Trophoblast cell (in vitro differentiated cells and primary cell): ENCODE measurements around the gene SNX6.
"Not testable (repeated sequence)": the region's sequence is repeated elsewhere in the genome, so short reads cannot be mapped to it uniquely, and the experiment has no call there.

Source experiments
- DNase-seq, 2 donors: peaks; one replicate each; pipeline ENCODE4 v3.0.0-alpha.2; 2016
- H2AFZ ChIP-seq: 2 replicates; pipeline ENCODE4 v1.6.1; 2013; ENCODE audit warnings: low read length, moderate library complexity, mild to moderate bottlenecking; ENCODE audit not compliant: insufficient read depth, poor library complexity
- H2AK5ac ChIP-seq: 2 replicates; pipeline ENCODE4 v1.6.1; 2013; ENCODE audit warnings: mild to moderate bottlenecking, low read length
- H2BK120ac ChIP-seq: 2 replicates; pipeline ENCODE4 v1.6.1; 2013; ENCODE audit warnings: low read length, mild to moderate bottlenecking, moderate library complexity; ENCODE audit not compliant: insufficient read depth, poor library complexity
- H2BK12ac ChIP-seq: 2 replicates; pipeline ENCODE4 v1.6.1; 2013; ENCODE audit warnings: mild to moderate bottlenecking, low read length, moderate library complexity
- H2BK5ac ChIP-seq: 2 replicates; pipeline ENCODE4 v1.6.1; 2013; ENCODE audit warnings: low read length, low read depth, moderate library complexity, mild to moderate bottlenecking; ENCODE audit not compliant: poor library complexity
- H3K14ac ChIP-seq: 2 replicates; pipeline ENCODE4 v1.6.1; 2013; ENCODE audit warnings: mild to moderate bottlenecking, low read length
- H3K18ac ChIP-seq: 2 replicates; pipeline ENCODE4 v1.6.1; 2013; ENCODE audit warnings: mild to moderate bottlenecking, low read length
- H3K23ac ChIP-seq: 2 replicates; pipeline ENCODE4 v1.6.1; 2013; ENCODE audit warnings: low read length
- H3K27ac ChIP-seq: 2 replicates; pipeline ENCODE4 v1.5.1; 2013; ENCODE audit warnings: low read depth, mild to moderate bottlenecking, inconsistent platforms, low read length, moderate library complexity
- H3K27me3 ChIP-seq: 2 replicates; pipeline ENCODE4 v1.6.1; 2013; ENCODE audit warnings: inconsistent platforms, mild to moderate bottlenecking, low read length, moderate library complexity; ENCODE audit not compliant: insufficient read depth
- H3K36me3 ChIP-seq, 2 experiments: 1 replicate in 1 of 2; 2 replicates in 1 of 2; pipeline ENCODE4 v1.6.1; 2013; ENCODE audit warnings: low read length in 2 of 2, mild to moderate bottlenecking in 2 of 2, moderate library complexity in 1 of 2; ENCODE audit not compliant: insufficient read depth in 2 of 2, control insufficient read depth in 1 of 2
- H3K4ac ChIP-seq: 2 replicates; pipeline ENCODE4 v1.6.1; 2013; ENCODE audit warnings: low read depth, mild to moderate bottlenecking, low read length, moderate library complexity
- H3K4me1 ChIP-seq, 2 experiments: 1 replicate in 1 of 2; 2 replicates in 1 of 2; pipeline ENCODE4 v1.6.1; 2013; ENCODE audit warnings: low read length in 2 of 2, mild to moderate bottlenecking in 2 of 2, moderate library complexity in 1 of 2; ENCODE audit not compliant: insufficient read depth in 2 of 2, control insufficient read depth in 1 of 2
- H3K4me2 ChIP-seq: 2 replicates; pipeline ENCODE4 v1.6.1; 2013; ENCODE audit warnings: inconsistent platforms, mild to moderate bottlenecking, low read length, moderate library complexity
- H3K4me3 ChIP-seq: 2 replicates; pipeline ENCODE4 v1.5.1; 2013; ENCODE audit warnings: mild to moderate bottlenecking, low read depth, low read length, inconsistent platforms
- H3K79me1 ChIP-seq: one replicate; pipeline ENCODE4 v1.6.1; 2013; ENCODE audit warnings: low read length
- H3K79me2 ChIP-seq: 2 replicates; pipeline ENCODE4 v1.6.1; 2013; ENCODE audit warnings: low read length, mild to moderate bottlenecking; ENCODE audit not compliant: control insufficient read depth, insufficient read depth, poor library complexity
- H3K9ac ChIP-seq: 2 replicates; pipeline ENCODE4 v1.6.1; 2013; ENCODE audit warnings: mild to moderate bottlenecking, low read length
- H3K9me3 ChIP-seq: 2 replicates; pipeline ENCODE4 v1.6.1; 2013; ENCODE audit warnings: low read depth, mild to moderate bottlenecking, control low read depth, inconsistent platforms, low read length; ENCODE audit not compliant: insufficient read depth
- H4K12ac ChIP-seq: 2 replicates; pipeline ENCODE4 v1.6.1; 2013; ENCODE audit warnings: low read depth, mild to moderate bottlenecking, low read length, moderate library complexity
- H4K8ac ChIP-seq: 2 replicates; pipeline ENCODE4 v1.6.1; 2013; ENCODE audit warnings: low read depth, mild to moderate bottlenecking, low read length, moderate library complexity
- H4K91ac ChIP-seq: one replicate; pipeline ENCODE4 v1.6.1; 2013; ENCODE audit warnings: low read depth, mild to moderate bottlenecking, low read length, moderate library complexity
- WGBS: extraction: QIAGEN DNeasy Blood & Tissue Kit; methylation state at CpG from one replicate; pipeline ENCODE4 v1.1.7; 2013; ENCODE audit warnings: missing lambda C conversion rate; ENCODE audit not compliant: insufficient read length, insufficient coverage; ENCODE audit errors: extremely low coverage; 5-methylcytosine and 5-hydroxymethylcytosine counted together

SNX6 gene

GRCh38 chr14:34653073-34653472 lies 23.1 kb upstream of the SNX6 start:
- not testable (repeated sequence) for H2BK5ac ChIP-seq, H4K91ac ChIP-seq, H4K12ac ChIP-seq, H2BK120ac ChIP-seq, H3K4me2 ChIP-seq, H2BK12ac ChIP-seq, H3K18ac ChIP-seq, H3K27ac ChIP-seq, H2AFZ ChIP-seq, H3K27me3 ChIP-seq, H3K23ac ChIP-seq, H3K79me2 ChIP-seq, H3K9ac ChIP-seq, H4K8ac ChIP-seq, H3K9me3 ChIP-seq, H2AK5ac ChIP-seq, H3K14ac ChIP-seq, H3K4ac ChIP-seq, H3K36me3 ChIP-seq, H3K4me3 ChIP-seq, H3K79me1 ChIP-seq, DNase-seq
- peaks cover 6 to 10% of the 10 kb centered on the region in 2 experiments for H3K4me1 ChIP-seq
- WGBS: no CpG with 5 or more reads among the region's 2 CpGs

DNA sequence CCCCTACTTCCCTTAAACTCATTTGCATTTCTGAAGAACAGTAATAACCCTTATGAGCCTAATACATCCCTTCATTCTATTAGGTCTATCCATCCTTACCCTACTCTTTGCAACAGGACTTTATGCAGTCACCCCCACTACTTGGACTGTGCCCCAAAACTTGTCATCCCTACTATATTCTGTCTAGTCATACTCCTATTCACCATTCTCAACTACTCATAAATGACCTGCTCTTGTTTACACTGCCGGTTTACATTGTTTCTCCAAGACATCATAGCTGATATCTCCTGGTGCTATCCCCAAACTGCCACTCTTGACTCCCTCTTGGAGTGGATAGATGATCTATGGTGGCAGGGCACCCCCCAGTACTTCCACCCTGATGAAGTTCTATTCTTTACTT lies 22.4 kb upstream of the SNX6 start:
- H2BK120ac ChIP-seq, H3K4me2 ChIP-seq, H3K4ac ChIP-seq, H3K27me3 ChIP-seq, H3K79me2 ChIP-seq, H4K91ac ChIP-seq, H2BK5ac ChIP-seq, H3K18ac ChIP-seq, H3K36me3 ChIP-seq, H4K8ac ChIP-seq, H2AK5ac ChIP-seq, H3K79me1 ChIP-seq, H3K23ac ChIP-seq, H3K9me3 ChIP-seq, H2BK12ac ChIP-seq, DNase-seq, H4K12ac ChIP-seq, H3K14ac ChIP-seq, H3K27ac ChIP-seq, H3K4me3 ChIP-seq, H2AFZ ChIP-seq, H3K9ac ChIP-seq: not testable (repeated sequence)
- no CpG with 5 or more reads among the region's 1 CpG for WGBS
- peaks cover 6 to 10% of the 10 kb centered on the region in 2 experiments for H3K4me1 ChIP-seq

- no peak overlapping the region for H3K18ac ChIP-seq
- H3K27ac ChIP-seq: peak overlapping the region; percentile 78
- H3K23ac ChIP-seq: no peak overlapping the region
- H4K8ac ChIP-seq: no peak overlapping the region
- H3K9me3 ChIP-seq: no peaks in the 10 kb centered on the region
- DNase-seq: peak; percentile 64 to 91
- no peak overlapping the region for H3K9ac ChIP-seq
- no peaks in the 10 kb centered on the region for H3K36me3 ChIP-seq
- H2AK5ac ChIP-seq: no peak overlapping the region
- no peak overlapping the region for H3K14ac ChIP-seq
- no peak overlapping the region for H2BK120ac ChIP-seq
- no peak overlapping the region for H3K4me2 ChIP-seq
- H2AFZ ChIP-seq: no peak overlapping the region
- no peak overlapping the region for H2BK5ac ChIP-seq
- H3K79me1 ChIP-seq: peaks cover 10% of the 10 kb centered on the region
- H2BK12ac ChIP-seq: no peak overlapping the region
- H4K12ac ChIP-seq: no peak overlapping the region
- no peak overlapping the region for H3K4ac ChIP-seq
- H3K27me3 ChIP-seq: no peaks in the 10 kb centered on the region
- WGBS: no CpG with 5 or more reads among the region's 4 CpGs
- H4K91ac ChIP-seq: no peak overlapping the region
- peaks cover 6 to 10% of the 10 kb centered on the region in 2 experiments for H3K4me1 ChIP-seq
- no peak overlapping the region for H3K4me3 ChIP-seq
- peaks cover 3% of the 10 kb centered on the region for H3K79me2 ChIP-seq
These were observed 21.0 kb upstream of the SNX6 start for GRCh38 chr14:34650786-34651584.

DNA sequence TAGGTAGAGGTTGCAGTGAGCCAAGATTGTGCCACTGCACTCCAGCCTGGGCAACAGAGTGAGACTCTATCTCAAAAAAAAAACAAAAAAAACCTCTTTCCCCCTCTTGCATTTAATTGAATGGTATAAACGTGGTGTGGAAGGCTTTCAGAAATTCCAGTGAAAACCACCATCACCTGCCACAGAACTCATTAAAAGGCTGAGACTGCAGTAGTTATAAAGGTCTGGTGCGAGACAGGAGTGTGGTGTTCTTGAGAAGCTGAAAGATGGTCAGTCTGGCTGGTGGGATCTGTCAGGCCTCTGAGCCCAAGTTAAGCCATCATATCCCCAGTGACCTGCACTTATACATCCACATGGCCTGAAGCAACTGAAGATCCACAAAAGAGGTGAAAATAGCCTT lies 20.1 kb upstream of the SNX6 start:
- not testable (repeated sequence) for DNase-seq, H2BK5ac ChIP-seq, H3K14ac ChIP-seq, H2AK5ac ChIP-seq, H3K36me3 ChIP-seq, H3K4me2 ChIP-seq, H4K8ac ChIP-seq, H3K9ac ChIP-seq, H3K4ac ChIP-seq, H2AFZ ChIP-seq, H3K27ac ChIP-seq, H4K91ac ChIP-seq, H3K27me3 ChIP-seq, H3K79me1 ChIP-seq, H4K12ac ChIP-seq, H3K4me3 ChIP-seq, H3K9me3 ChIP-seq, H2BK12ac ChIP-seq, H2BK120ac ChIP-seq, H3K23ac ChIP-seq, H3K18ac ChIP-seq, H3K79me2 ChIP-seq
- no CpG with 5 or more reads among the region's 2 CpGs for WGBS
- peaks cover 6 to 10% of the 10 kb centered on the region in 2 experiments for H3K4me1 ChIP-seq
